Activated CD4-positive, alpha-beta T cell treated with anti-CD3 and anti-CD28 coated beads for 24 hours (primary cell): Measurements from ENCODE around the gene MEGF8.
A peak's percentile ranks its signal among the peaks of the same experiment; 100 is the strongest.

Experiments
- DNase-seq, 2 donors: peaks; one replicate each; pipeline ENCODE4 v3.0.0-alpha.2; 2020; ENCODE audit warnings: low read depth in 2 of 2

MEGF8 gene

GRCh38 chr19:42386974-42387707, 61.7 kb downstream of the MEGF8 start:
- peak; percentile 49 to 60 for DNase-seq

DNA sequence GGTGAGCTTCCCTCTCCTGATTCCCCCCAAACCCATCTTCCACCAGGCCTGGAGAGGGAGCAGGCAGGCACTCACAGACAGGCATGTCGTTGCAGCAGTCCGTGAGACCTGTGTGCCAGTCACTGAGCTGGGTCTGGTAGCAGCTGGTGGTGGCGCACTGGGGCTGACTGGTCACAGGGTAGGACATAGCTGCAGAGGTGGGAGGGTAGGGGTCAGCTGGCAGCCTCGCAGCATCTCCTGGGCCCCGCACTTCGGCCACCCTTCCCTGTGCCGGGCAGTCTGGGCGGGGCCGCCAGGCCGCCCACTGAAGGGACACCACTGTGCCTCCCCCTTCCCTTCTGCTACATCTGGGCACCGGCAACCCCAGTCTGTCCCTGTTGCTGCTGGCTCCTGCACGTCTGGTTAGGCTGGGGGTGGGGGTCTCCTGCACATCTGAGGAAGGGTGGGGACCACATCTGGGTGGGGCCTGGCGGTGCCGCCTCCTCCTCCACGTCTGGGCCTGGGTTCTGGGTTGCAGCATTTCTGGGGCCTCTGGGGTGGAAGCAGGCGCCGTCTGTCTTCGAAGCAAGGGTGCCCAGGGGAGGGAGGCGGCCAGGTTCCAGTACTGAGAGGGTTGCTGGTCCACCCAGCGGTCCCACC, 63.5 kb downstream of the MEGF8 start:
- no peak for DNase-seq

GRCh38 chr19:42389899-42390298, 64.5 kb downstream of the MEGF8 start, which contains the start of gene CNFN:
Gene CNFN, minus strand, starts transcription at chr19:42390297. Its CDS starts 1,260 bp downstream, at chr19:42389037.
- no peak for DNase-seq

- DNase-seq = no peak
Measured at GRCh38 chr19:42392165-42392564, 66.7 kb downstream of the MEGF8 start.

GRCh38 chr19:42394751-42395150, 69.3 kb downstream of the MEGF8 start:
- DNase-seq = no peak

GRCh38 chr19:42396381-42397262, 71.2 kb downstream of the MEGF8 start:
- DNase-seq = peak; percentile 92 to 96

DNA sequence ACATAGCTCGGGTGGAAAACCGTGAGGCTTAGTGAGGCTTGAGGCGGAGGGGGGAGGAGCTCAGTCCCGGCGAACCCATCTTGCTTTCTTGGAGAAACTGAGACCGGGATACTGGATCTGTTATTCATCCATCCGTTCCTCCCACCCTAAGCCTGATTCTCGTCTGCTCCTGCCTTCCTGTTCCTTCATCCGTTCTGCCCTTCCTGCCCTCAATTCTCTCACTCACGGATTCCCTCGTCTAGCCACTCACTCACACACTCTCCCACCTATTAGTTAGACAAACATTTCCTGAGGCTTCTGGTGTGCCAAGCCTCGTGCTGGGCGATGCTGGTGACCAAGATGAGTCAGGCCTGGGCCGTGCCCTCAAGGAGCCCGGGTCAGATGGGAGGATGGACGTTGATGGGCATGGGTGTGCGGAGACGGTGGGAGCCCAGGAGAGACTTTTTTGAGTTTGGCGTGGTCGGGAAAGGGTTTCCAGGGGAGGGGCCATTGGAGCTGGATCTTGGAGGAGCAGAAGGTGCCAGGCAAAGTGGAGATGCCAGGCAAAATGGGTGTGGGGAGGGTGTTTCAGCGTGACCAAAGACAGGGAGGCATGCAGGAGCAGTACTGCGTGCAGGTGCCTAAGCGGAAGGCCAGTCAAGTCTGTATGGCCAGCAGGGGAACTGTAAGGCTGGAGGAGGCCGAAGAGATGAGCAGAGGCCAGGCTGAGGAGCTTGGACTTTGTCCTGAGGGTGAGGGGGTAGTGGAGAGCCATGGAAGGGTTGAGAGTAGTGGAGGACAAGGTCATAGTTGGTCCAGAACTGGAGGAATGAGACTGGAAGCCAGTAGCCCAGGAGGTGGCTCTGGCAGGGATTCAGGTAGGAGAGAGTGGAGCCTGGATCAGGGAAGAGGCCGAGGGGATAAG, 72.1 kb downstream of the MEGF8 start:
- no peak for DNase-seq

- no peak for DNase-seq
Measured at GRCh38 chr19:42400404-42400803, 75.0 kb downstream of the MEGF8 start.

- DNase-seq = peak; percentile 68 to 71
Measured at GRCh38 chr19:42401365-42402303, 76.2 kb downstream of the MEGF8 start.

GRCh38 chr19:42402376-42403116, 77.1 kb downstream of the MEGF8 start:
- no peak for DNase-seq

GRCh38 chr19:42403586-42403985, 78.2 kb downstream of the MEGF8 start:
- no peak for DNase-seq

GRCh38 chr19:42406111-42406510, 80.7 kb downstream of the MEGF8 start:
- DNase-seq = no peak

DNA sequence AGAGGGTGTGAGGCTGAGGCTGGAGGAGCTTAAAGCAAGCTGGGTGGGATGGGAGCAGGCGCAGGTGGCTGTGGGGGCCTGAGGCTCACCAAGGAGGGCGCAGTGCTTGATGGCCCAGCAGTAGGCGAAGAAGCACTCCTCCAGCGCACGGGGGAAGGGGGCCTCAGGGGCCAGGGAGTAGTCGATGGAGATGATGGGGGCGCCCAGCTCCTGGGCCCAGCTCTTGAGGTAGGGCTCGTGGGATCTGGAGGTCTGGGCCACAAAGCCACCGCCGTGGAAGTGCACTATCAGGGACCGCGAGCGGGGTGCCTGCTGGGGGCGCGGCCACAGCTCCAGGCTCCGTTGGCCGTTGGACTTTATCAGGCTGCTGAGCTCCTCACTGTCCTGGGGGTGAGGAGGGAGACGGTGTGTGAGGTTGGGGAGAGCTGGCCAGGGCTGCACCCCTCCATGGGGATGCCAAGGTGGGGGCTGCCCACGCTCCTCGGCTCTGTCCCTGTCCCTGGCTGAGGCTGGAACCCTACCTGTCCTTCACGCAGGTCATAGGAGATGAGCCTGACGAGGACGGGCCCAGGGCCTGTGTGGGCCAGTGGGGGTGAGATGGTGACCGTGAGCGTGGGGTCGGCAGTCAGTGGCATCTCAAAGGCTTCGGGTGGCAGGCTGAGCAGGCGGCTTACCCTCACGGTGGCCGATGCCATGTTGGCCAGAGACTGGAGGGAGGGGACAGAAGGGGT, 81.8 kb downstream of the MEGF8 start:
- no peak for DNase-seq

GRCh38 chr19:42407816-42408175, 82.4 kb downstream of the MEGF8 start:
- DNase-seq = no peak

DNA sequence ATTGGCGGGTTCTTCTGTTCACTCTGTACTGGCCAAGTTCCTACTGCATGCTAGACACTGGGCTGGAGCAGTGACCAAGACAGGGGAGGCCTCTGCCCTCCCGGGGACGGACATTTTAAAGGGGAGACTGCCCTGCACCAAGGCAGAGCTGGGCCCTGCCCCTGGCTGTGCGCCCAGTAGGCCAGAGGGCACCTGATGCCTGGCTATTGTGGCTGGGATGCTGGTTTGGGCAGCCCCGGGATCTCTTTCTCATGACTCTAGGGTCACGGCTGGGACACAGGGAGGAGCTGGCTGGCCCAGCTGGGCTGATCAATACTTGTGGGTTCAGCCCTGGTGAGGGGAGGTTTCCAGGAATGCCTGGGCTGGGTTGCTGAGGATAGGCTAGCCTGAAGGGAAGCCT, 84.0 kb downstream of the MEGF8 start:
- DNase-seq = no peak

- no peak for DNase-seq
Measured at GRCh38 chr19:42410371-42410770, 84.9 kb downstream of the MEGF8 start.

- no peak for DNase-seq
Measured at GRCh38 chr19:42411581-42412178, 86.2 kb downstream of the MEGF8 start.

GRCh38 chr19:42412227-42412626, 86.8 kb downstream of the MEGF8 start:
- DNase-seq = no peak
